ENCODE data around the gene NELL1. TPM values are rescaled to one million over a fixed set of nuclear protein-coding genes. Genes with fewer than 3 reads are reported as not detected.

Gene NELL1
- total RNA-seq, 4 donors from 2014 or later = not detected

- H3K27me3 ChIP-seq = no peaks in the 10 kb centered on the region
- H3K27ac ChIP-seq = no peak overlapping the region
- H3K4me1 ChIP-seq = no peaks in the 10 kb centered on the region
- TF ChIP-seq POLR2A (IDR thresholded peaks at IDR 0.05) = no peak
- intact Hi-C loops (cut with DNase I) = no loop called here
- H3K36me3 ChIP-seq = no peaks in the 10 kb centered on the region
- DNase-seq = no peak
- WGBS, 2 donors = 83 to 95% methylated on average over 1 of the region's 1 CpG
- H3K4me3 ChIP-seq (replicated peaks in 1 of 3) = no peak overlapping the region
- no peaks in the 10 kb centered on the region for H3K9me3 ChIP-seq
Measured at GRCh38 chr11:21582791-21583190, 913.4 kb downstream of the NELL1 start.

GRCh38 chr11:21588754-21589153 lies 919.4 kb downstream of the NELL1 start:
- WGBS, 2 donors = 29 to 36% methylated on average over 2 of the region's 2 CpGs

GRCh38 chr11:21602699-21603098 lies 933.3 kb downstream of the NELL1 start:
- intact Hi-C loops (cut with DNase I) = no loop called here
- Histone ChIP-seq H3K4me1 (no peaks in the 10 kb centered on the region), H3K27ac (no peak overlapping the region), H3K36me3 (no peaks in the 10 kb centered on the region), H3K4me3 (replicated peaks in 1 of 3) (no peak overlapping the region), H3K9me3 (no peaks in the 10 kb centered on the region), H3K27me3 (no peaks in the 10 kb centered on the region)
- 74 to 100% methylated on average over 1 of the region's 1 CpG for whole genome bisulfite sequencing, 2 donors
- no peak for TF ChIP-seq POLR2A (IDR thresholded peaks at IDR 0.05)
- TF ChIP-seq CTCF (IDR thresholded peaks at IDR 0.05) = no peak
- no peak for DNase-seq

More at GRCh38 chr11:21588754-21589153, 919.4 kb downstream of the NELL1 start:
- no peaks in the 10 kb centered on the region for H3K36me3 ChIP-seq
- H3K27ac ChIP-seq = no peak overlapping the region
- no peaks in the 10 kb centered on the region for H3K9me3 ChIP-seq
- intact Hi-C loops (cut with DNase I) = no loop called here
- TF ChIP-seq POLR2A (IDR thresholded peaks at IDR 0.05) = no peak
- no peak for TF ChIP-seq CTCF (IDR thresholded peaks at IDR 0.05)
- DNase-seq = no peak
- H3K27me3 ChIP-seq = no peaks in the 10 kb centered on the region
- H3K4me1 ChIP-seq = no peaks in the 10 kb centered on the region
- no peak overlapping the region for H3K4me3 ChIP-seq (replicated peaks in 1 of 3)

GRCh38 chr11:21603886-21604285 lies 934.5 kb downstream of the NELL1 start:
- no peaks in the 10 kb centered on the region for H3K27me3 ChIP-seq
- TF ChIP-seq POLR2A (IDR thresholded peaks at IDR 0.05) (no peak), CTCF (IDR thresholded peaks at IDR 0.05) (no peak)
- H3K36me3 ChIP-seq = no peaks in the 10 kb centered on the region
- H3K4me1 ChIP-seq = no peaks in the 10 kb centered on the region
- no peaks in the 10 kb centered on the region for H3K9me3 ChIP-seq
- H3K27ac ChIP-seq = no peak overlapping the region
- intact Hi-C loops (cut with DNase I) = no loop called here
- 78 to 82% methylated on average over 3 of the region's 3 CpGs for WGBS, 2 donors
- no peak overlapping the region for H3K4me3 ChIP-seq (replicated peaks in 1 of 3)
- DNase-seq = no peak

- Histone ChIP-seq H3K27me3 (no peaks in the 10 kb centered on the region), H3K9me3 (no peaks in the 10 kb centered on the region), H3K4me1 (no peaks in the 10 kb centered on the region), H3K4me3 (replicated peaks in 1 of 3) (no peak overlapping the region), H3K27ac (no peak overlapping the region), H3K36me3 (no peaks in the 10 kb centered on the region)
- no peak for TF ChIP-seq CTCF (IDR thresholded peaks at IDR 0.05)
- no peak for TF ChIP-seq POLR2A (IDR thresholded peaks at IDR 0.05)
- no peak for DNase-seq
- WGBS, 2 donors = 84 to 85% methylated on average over 3 of the region's 3 CpGs
- intact Hi-C loops (cut with DNase I) = no loop called here
Measured at GRCh38 chr11:21604564-21604963, 935.2 kb downstream of the NELL1 start.

- intact Hi-C loops (cut with DNase I) = no loop called here
- 60 to 73% methylated on average over 3 of the region's 3 CpGs for WGBS, 2 donors
Measured at GRCh38 chr11:21612326-21612725, 942.9 kb downstream of the NELL1 start.

More at GRCh38 chr11:21612326-21612725, 942.9 kb downstream of the NELL1 start:
- no peaks in the 10 kb centered on the region for H3K36me3 ChIP-seq
- no peaks in the 10 kb centered on the region for H3K4me1 ChIP-seq
- TF ChIP-seq CTCF (IDR thresholded peaks at IDR 0.05) = no peak
- TF ChIP-seq POLR2A (IDR thresholded peaks at IDR 0.05) = no peak
- H3K9me3 ChIP-seq = no peaks in the 10 kb centered on the region
- DNase-seq = no peak
- H3K27me3 ChIP-seq = no peaks in the 10 kb centered on the region
- no peak overlapping the region for H3K4me3 ChIP-seq (replicated peaks in 1 of 3)
- no peak overlapping the region for H3K27ac ChIP-seq
